Stimulated activated CD4-positive, alpha-beta T cell treated with anti-CD3 and anti-CD28 coated beads, TNF-alpha, amount 100 ng/mL, for 4 hours (primary cell): ENCODE results near the gene SLC39A7.
"Not testable (repeated sequence)": the region's sequence is repeated elsewhere in the genome, so short reads cannot be mapped to it uniquely, and the experiment has no call there.

ENCODE experiments used
- DNase-seq, 3 experiments: peaks; one replicate each; pipeline ENCODE4 v3.0.0-alpha.2; 2020; ENCODE audit warnings: low read depth in 3 of 3

SLC39A7 gene

GRCh38 chr6:33205191-33206026 is 4.7 kb downstream of the SLC39A7 start:
- no peak for DNase-seq

- no peak for DNase-seq
Observed at GRCh38 chr6:33206027-33206863, 5.6 kb downstream of the SLC39A7 start.

DNA sequence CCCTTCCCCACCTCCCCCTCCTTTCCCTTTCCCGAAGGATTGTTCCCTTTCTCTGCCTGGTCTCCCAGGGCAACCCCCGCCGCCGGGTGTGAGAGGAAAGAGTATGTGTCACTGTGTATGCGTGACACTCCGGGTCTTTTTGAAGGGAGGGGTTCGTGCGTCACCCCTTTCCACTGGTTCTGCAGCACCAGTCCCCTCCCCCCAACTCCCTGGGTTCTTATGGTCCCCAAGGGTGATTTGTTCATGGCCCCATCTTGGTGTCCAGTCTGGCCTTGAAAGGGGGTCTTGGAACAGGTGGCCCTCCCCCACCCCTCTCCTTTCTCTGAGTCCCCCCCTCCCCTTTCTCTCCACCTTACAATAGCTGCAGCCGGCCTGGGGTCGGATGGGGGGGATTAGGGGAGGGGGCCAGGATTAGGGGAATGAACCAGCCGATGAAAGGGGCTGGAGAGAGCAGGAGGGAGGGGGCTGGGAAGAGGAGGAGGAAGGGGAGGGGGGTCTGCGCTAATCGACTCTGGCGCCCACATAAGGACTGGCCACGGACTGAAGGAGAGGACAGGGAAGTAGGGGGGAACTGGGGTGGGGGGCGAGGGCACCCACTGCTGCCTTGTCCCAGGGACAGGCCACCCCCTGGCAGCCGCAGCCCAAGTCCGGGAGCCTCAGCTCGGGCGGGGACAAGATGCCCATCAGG is 6.3 kb downstream of the SLC39A7 start:
- DNase-seq: no peak

GRCh38 chr6:33207552-33208090 is 7.0 kb downstream of the SLC39A7 start:
- no peak for DNase-seq

DNA sequence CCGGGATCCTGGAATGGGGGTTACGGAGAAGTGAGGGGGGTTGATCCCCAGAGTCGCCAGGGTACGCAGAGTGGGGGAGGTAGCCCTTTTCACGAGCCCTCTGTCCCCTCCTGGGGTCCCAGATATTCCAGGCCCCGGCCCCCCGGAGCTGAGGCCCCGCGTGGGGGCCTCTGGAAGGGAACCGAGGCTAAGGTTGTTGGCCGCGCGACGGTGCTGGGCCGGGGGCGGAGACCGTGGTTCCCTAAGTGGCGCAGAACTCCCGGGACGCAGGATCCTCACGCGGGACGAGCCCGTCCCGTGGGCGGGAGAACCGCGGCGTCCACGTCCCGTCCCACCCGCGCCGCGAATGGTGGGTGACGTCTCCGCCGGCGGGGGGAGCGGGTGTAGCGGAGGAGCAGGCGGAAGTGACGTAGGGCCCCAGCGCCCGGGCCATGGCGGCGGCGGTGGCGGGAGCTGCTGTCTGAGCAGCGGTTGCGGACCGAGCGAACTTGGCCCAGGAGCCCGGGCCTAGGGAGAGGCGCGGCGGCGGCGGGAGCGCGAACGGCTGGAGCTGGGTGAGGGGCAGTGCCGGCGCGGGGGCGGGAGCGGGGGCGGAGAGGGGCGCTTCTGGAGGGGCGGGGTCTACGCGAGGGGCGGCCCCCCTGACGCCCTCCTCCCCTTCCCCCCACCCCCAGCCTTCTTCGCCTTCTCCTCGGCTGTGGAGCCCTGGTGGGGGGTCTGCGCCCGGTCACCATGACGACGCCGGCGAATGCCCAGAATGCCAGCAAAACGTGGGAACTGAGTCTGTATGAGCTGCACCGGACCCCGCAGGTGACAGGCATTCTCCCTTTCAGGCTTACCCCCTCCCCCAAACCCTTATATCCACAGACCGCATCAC is 7.7 kb downstream of the SLC39A7 start, which contains the start of gene RING1:
Gene RING1, plus strand, starts transcription at position 410 of the 877 bp plus-strand sequence. Its CDS starts 323 bp downstream, at position 733.
- DNase-seq: peak; percentile 81 to 83 (median 82)

DNA sequence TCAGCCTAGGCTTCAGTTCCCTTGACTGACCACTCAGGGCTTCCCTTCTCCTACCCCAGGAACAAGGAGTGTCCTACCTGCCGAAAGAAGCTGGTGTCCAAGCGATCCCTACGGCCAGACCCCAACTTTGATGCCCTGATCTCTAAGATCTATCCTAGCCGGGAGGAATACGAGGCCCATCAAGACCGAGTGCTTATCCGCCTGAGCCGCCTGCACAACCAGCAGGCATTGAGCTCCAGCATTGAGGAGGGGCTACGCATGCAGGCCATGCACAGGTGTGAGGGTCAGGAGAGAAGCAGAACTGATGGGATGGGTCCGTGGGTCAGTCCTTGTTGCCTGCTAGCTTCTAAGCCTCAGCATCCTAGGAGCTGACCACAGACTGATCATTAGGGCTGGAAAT is 9.2 kb downstream of the SLC39A7 start:
- DNase-seq: no peak

DNA sequence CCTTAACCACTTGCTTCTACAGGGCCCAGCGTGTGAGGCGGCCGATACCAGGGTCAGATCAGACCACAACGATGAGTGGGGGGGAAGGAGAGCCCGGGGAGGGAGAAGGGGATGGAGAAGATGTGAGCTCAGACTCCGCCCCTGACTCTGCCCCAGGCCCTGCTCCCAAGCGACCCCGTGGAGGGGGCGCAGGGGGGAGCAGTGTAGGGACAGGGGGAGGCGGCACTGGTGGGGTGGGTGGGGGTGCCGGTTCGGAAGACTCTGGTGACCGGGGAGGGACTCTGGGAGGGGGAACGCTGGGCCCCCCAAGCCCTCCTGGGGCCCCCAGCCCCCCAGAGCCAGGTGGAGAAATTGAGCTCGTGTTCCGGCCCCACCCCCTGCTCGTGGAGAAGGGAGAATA is 10.5 kb downstream of the SLC39A7 start:
- no peak for DNase-seq

DNA sequence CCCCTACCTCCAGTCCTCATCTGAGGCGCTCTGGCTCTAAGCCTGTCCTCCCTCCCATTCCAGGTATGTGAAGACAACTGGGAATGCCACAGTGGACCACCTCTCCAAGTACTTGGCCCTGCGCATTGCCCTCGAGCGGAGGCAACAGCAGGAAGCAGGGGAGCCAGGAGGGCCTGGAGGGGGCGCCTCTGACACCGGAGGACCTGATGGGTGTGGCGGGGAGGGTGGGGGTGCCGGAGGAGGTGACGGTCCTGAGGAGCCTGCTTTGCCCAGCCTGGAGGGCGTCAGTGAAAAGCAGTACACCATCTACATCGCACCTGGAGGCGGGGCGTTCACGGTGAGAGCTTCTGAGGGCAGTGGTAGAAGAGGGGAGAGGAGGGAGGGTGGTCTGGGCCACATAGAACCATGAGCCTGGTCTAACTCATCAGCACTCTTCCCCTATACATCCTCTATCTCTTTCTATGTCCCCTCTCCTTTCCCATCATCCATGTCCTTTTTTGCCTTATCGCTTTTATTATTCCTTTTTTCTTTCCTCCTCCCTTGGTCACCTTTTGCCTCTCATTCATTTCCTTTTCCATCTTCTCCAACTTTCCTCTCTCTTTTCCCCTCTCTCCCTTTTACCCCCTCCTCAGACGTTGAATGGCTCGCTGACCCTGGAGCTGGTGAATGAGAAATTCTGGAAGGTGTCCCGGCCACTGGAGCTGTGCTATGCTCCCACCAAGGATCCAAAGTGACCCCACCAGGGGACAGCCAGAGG is 11.2 kb downstream of the SLC39A7 start:
- no peak for DNase-seq

DNA sequence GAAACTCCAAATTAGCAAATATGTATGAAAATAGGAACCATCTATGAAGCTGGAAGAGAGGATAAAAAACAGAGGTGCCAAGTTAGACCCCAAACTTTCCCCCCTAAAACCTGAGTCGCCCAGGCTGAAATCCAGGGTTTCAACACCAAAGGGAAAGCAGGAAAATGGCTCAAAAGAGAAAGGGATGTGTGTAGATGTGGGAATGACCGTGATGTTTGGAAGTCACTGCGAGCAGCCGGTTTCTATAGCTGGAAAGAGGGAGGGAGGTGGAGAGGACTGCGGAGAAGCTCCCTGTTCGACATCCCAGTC is 12.1 kb downstream of the SLC39A7 start:
- no peak for DNase-seq

DNA sequence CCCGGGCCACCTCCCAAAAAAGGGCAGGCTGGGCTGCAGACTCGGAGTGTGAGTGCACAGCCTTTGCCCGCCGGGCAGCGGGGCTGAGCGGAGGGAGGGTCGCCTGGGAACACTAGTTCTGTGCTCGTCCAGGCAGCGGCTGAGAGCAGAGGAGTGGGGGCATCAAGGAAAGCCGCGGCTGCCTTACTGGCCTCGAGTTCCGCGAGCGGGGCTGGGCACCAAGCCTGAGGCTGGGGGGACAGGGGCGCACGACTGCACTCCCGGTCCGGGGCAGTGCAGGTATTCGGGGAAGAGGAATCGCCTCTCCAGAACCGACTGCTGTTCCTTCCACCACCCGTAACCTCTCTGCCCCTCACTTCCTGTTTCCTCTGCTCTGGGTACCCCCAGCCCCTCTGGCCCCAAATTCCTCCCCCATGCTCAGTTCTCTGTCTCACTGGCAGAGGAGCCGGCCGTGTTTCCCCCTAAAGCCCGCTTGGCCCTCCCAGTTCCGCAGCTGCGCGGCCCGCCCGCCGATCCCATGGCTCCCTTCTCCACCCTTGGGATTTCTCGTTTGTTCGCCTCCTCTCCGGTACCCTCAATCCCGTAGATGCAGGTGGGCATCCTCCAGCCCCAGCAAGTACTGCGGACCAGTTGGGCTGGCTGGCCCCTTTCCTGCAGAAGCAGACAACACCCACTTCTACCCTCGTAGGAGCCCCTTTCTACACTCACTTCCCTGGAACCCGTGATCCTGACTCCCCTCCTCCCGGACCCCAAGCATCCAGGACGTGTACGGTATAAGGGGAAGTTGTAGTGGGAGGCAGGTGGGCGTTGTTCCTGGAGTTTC is 12.7 kb downstream of the SLC39A7 start:
- no peak for DNase-seq

- DNase-seq: no peak
Observed at GRCh38 chr6:33213989-33214335, 13.3 kb downstream of the SLC39A7 start.

DNA sequence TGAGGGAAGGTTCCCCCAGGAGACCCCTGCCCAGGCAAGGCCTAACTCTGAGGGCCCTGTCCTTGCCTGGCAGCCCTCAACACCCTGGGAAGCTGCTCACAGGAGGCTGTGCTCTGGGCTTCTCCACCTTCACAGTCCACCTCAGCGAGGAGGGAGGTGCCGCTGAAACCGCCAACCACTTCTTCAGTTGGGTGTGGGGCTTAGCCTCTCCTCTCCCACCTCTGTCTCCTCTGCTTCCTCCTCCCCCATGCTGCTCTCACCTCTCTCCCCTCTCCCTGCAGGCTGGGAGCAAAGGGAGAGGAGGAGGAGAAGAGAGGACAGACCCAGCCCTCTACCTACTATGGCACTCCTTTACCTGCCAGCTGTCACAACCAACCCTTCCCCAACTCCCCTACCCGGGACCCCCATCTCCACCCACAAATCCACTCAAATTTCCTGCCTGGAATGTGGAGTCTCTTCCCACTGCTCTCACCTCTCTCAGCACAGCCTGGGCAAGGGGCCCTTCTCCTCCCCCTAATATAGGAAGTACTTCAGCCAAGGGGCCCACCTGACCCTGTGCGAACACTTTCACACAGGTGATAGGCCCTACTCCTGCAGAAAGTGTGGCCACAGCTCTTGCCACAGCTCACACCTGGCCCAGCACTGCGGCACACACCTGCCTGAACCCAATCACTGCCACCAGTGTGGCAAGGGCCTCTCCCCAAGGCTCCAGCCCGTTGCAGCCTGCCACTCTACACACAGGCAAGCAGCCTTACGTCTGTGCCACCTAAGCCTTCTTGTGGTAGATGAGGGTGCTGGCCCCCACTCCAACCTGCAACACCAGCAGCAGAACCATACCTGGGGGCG is 14.8 kb downstream of the SLC39A7 start:
- no peak for DNase-seq

DNA sequence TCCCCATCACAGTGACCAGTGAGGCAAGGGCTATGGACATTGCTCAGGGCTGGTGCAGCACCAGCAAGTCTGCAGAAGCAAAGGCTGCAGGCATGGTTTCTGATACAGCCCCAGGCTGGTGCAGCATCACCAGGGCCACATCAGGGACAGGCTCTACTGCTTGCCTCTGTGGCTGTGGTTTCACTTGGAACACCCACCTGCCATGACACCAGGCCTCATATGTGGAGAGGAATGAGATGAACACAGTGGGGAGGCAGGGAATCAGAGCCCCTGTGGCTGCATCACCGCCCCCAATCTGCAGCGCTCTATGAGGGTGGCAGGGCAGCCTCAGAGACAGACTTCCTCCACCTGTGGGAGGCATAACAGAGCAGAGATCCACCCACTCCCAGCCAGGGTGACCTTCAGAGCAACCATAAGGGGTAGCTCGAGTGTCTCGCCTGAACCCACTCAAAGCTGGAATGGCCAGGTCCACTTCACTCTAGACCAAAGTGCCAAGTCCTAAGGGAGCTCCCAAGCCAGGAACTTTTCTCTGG is 15.5 kb downstream of the SLC39A7 start:
- DNase-seq: no peak

GRCh38 chr6:33217246-33217645 is 16.6 kb downstream of the SLC39A7 start:
- DNase-seq: no peak

- DNase-seq: no peak
Observed at GRCh38 chr6:33217681-33218080, 17.0 kb downstream of the SLC39A7 start.

DNA sequence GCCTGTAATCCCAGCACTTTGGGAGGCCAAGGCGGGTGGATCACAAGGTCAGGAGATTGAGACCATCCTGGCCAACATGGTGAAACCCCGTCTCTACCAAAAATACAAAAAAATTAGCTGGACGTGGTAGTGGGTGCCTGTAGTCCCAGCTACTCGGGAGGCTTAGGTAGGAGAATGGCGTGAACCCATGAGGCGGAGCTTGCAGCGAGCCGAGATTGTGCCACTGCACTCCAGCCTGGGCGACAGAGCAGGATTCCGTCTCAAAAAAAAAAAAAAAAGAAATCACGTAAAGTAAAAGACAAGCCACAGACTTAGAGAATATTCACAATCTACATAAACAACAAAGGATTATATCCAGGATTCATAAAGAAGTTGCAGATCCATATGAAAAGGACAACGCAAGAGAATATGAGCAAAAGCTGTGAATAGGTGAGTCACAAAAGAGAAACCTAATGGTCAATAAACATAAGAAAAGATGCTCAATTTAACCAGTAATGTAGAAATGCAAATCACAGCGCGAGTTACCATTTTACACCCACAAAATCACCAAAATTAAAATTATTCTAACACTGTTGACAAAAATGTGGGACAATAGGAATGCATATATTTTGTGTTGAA is 25.9 kb downstream of the SLC39A7 start:
- DNase-seq: not testable (repeated sequence)

DNA sequence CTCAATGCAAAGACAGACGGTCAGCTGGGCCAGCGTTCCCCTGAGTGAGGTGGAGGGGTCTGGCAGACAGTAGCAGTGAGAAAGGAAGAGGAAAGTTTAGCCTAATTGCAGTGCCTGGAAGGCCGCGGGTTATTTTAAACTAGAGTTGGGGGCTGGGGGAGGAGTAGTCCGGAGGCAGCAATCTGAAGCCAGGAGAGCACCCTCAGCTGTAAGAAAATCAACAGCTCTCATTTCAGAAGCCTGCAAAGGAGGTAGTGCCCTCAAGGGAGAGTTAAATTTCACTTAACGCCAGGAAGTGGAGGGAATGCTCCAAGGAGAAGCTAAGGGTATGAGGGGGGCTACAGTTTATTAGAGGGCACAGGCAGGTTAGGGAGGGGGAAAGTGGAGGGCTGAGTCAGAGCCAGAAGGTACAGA is 34.6 kb downstream of the SLC39A7 start:
- no peak for DNase-seq

DNA sequence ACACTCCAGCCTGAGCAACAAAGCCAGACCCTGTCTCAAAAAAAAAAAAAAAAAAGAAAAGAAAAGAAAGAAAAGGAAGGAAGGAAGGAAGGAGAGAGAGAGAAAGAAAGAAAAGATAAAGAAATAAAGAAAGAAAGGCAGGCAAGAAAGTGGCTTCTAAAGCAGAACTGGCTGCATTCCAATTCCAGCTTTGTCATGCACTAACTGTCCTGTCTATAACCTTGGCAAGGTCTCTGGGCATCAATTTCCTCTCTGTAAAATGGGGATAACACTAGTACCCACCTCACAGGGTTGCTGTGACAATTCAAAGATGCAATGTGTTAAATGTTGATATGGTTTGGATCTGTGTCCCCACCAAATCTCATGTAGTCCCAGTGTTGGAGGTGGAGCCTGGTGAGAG is 35.7 kb downstream of the SLC39A7 start:
- DNase-seq: no peak
